Activated CD8-positive, alpha-beta T cell treated with anti-CD3 and anti-CD28 coated beads, Interleukin-2, amount 10 ng/mL, durations not matched to agents 7 days and 5 days (primary cell): ENCODE measurements around the gene DLL4. TPM values are rescaled to one million over a fixed set of nuclear protein-coding genes. Genes with fewer than 3 reads are reported as not detected.
A peak's percentile ranks its signal among the peaks of the same experiment; 100 is the strongest.
"Not testable (repeated sequence)": the region's sequence is repeated elsewhere in the genome, so short reads cannot be mapped to it uniquely, and the experiment has no call there.

Source experiments
- ATAC-seq: fragments of 150-1000 bp; cut with Tn5 transposase; one replicate; pipeline ENCODE4 v1.10.0; 2021; ENCODE audit warnings: moderate library complexity
- CTCF ChIA-PET: fragments of 350-600 bp; sonication (Branson Sonifier 250); formaldehyde crosslinking; loops from one replicate; lab custom pipeline; 2021; ENCODE audit warnings: antibody characterized with exemption; lab: Charles Lee
- POLR2A ChIA-PET: fragments of 350-600 bp; sonication (Branson Sonifier 250); formaldehyde crosslinking; loops from one replicate; lab custom pipeline; 2021; ENCODE audit warnings: antibody characterized with exemption; lab: Charles Lee
- DNase-seq: peaks from one replicate; pipeline ENCODE4 v3.0.0-alpha.2; 2020
- H3K27ac Mint-ChIP-seq: one replicate; pipeline ENCODE4 v1.8.0; 2021; ENCODE audit warnings: mild to moderate bottlenecking, mixed read lengths
- H3K27me3 Mint-ChIP-seq: one replicate; pipeline ENCODE4 v1.8.0; 2021; ENCODE audit warnings: low read depth, mixed read lengths
- H3K36me3 Mint-ChIP-seq: one replicate; pipeline ENCODE4 v1.8.0; 2021; ENCODE audit warnings: low read depth, mixed read lengths
- H3K4me1 Mint-ChIP-seq: one replicate; pipeline ENCODE4 v1.8.0; 2021; ENCODE audit warnings: low read depth, mixed read lengths
- H3K4me3 Mint-ChIP-seq: one replicate; pipeline ENCODE4 v1.8.0; 2021; ENCODE audit warnings: mild to moderate bottlenecking, mixed read lengths
- H3K9me3 Mint-ChIP-seq: one replicate; pipeline ENCODE4 v1.8.0; 2022; ENCODE audit warnings: mixed read lengths; ENCODE audit not compliant: insufficient read depth
- total RNA-seq, 2 experiments: library from RNA; stranded (reverse); gene quantifications; one replicate each; pipeline ENCODE4 v1.2.3, GENCODE V29; 2021

DLL4 gene
- total RNA-seq, 2 experiments from 2014 or later = not detected

GRCh38 chr15:40955930-40956540 lies 26.9 kb downstream of the DLL4 start:
- no peak overlapping the region for H3K4me3 Mint-ChIP-seq
- peaks cover 21% of the 10 kb centered on the region for H3K36me3 Mint-ChIP-seq
- peak overlapping the region; percentile 43 for H3K27ac Mint-ChIP-seq
- no peaks in the 10 kb centered on the region for H3K9me3 Mint-ChIP-seq
- CTCF ChIA-PET = interaction anchor here (7.2 kb wide), 1 partner anchor 15 kb away, joined by 67 read pairs; no protein-coding TSS in a partner anchor
- H3K4me1 Mint-ChIP-seq = peaks cover 39% of the 10 kb centered on the region
- DNase-seq (no peak), ATAC-seq (no peak)
- H3K27me3 Mint-ChIP-seq = no peaks in the 10 kb centered on the region
- POLR2A ChIA-PET = no interaction called here

DNA sequence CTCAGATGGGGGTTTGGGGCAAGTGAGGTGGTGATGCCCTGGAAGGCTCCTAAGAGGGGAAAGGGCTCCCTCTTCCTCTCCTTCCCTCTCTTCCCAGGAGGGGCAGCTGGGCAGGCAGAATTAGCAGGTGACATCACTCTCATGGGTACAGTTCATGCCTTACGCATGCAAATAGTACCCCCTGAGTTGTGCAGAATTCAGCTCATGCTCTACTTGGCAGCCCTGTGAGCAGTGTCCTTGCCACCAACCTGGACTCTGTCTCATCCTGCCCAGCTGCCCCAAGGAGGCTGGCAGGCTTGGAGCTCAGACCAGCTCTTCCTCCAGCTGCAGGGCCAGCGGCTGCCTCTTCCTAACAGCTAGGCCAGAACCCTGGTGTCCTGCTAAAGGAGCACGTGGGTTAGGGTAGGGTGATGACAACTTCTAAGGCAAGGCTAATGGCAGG lies 27.4 kb downstream of the DLL4 start:
- ATAC-seq (no peak), DNase-seq (no peak)
- ChIA-PET CTCF (interaction anchor here (1.2 to 7.2 kb wide), 2 partner anchors 15 to 53 kb away, joined by 3 to 67 read pairs; no protein-coding TSS in a partner anchor), POLR2A (no interaction called here)
- Mint-ChIP-seq H3K4me1 (peaks cover 38% of the 10 kb centered on the region), H3K27me3 (no peaks in the 10 kb centered on the region), H3K4me3 (no peak overlapping the region), H3K27ac (no peak overlapping the region), H3K36me3 (peaks cover 21% of the 10 kb centered on the region), H3K9me3 (no peaks in the 10 kb centered on the region)

DNA sequence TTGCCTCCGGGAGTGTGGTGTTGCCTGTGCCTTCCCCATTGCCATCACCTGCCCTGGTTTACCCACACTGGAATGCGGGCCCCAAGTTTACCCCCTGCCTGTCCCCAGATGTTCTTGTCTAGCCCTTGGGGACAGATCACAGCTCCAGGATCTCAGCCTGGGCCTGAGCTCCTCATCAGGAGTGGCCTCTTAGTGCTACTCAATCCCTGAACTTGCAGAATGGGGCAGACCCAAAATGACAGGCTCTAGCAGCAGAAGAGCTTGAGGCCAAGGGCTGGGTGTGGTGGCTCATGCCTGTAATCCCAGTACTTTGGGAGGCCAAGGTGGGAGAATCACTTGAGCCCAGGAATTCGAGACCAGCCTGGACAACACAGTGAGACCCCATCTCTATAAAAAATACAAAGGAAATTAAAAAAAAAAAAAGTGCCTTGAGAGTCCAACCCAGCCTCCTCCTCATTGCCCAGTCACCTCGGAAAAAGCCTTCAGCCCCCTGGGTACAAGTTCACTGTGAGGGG lies 28.0 kb downstream of the DLL4 start:
- no peak for ATAC-seq
- Mint-ChIP-seq H3K27ac (no peak overlapping the region), H3K36me3 (peaks cover 21% of the 10 kb centered on the region), H3K4me1 (peaks cover 33% of the 10 kb centered on the region), H3K4me3 (no peak overlapping the region), H3K9me3 (no peaks in the 10 kb centered on the region), H3K27me3 (no peaks in the 10 kb centered on the region)
- no peak for DNase-seq
- ChIA-PET POLR2A (no interaction called here), CTCF (interaction anchor here (1.2 to 7.2 kb wide), 2 partner anchors 16 to 54 kb away, joined by 3 to 67 read pairs; no protein-coding TSS in a partner anchor)

GRCh38 chr15:40957581-40958051 lies 28.5 kb downstream of the DLL4 start:
- Mint-ChIP-seq H3K9me3 (no peaks in the 10 kb centered on the region), H3K4me3 (no peak overlapping the region)
- ATAC-seq = no peak

GRCh38 chr15:40958146-40958545 lies 29.0 kb downstream of the DLL4 start:
- H3K4me1 Mint-ChIP-seq = peaks cover 25% of the 10 kb centered on the region
- H3K36me3 Mint-ChIP-seq = peaks cover 19% of the 10 kb centered on the region
- no peak overlapping the region for H3K4me3 Mint-ChIP-seq
- no peak overlapping the region for H3K27ac Mint-ChIP-seq
- ATAC-seq (no peak), DNase-seq (no peak)
- H3K27me3 Mint-ChIP-seq = no peaks in the 10 kb centered on the region
- no peaks in the 10 kb centered on the region for H3K9me3 Mint-ChIP-seq
- ChIA-PET CTCF (interaction anchor here (1.6 kb wide), 1 partner anchor 16 kb away, joined by 6 read pairs; no protein-coding TSS in a partner anchor), POLR2A (no interaction called here)

More at GRCh38 chr15:40957581-40958051, 28.5 kb downstream of the DLL4 start:
- H3K4me1 Mint-ChIP-seq = peaks cover 28% of the 10 kb centered on the region
- no peak for DNase-seq
- CTCF ChIA-PET = interaction anchor here (1.2 to 1.6 kb wide), 2 partner anchors 16 to 55 kb away, joined by 3 to 6 read pairs; no protein-coding TSS in a partner anchor
- no peaks in the 10 kb centered on the region for H3K27me3 Mint-ChIP-seq
- POLR2A ChIA-PET = no interaction called here
- H3K36me3 Mint-ChIP-seq = peaks cover 21% of the 10 kb centered on the region
- no peak overlapping the region for H3K27ac Mint-ChIP-seq

- ChIA-PET CTCF (interaction anchor here (1.6 kb wide), 1 partner anchor 17 kb away, joined by 6 read pairs; no protein-coding TSS in a partner anchor), POLR2A (no interaction called here)
- Mint-ChIP-seq H3K4me1 (peaks cover 23% of the 10 kb centered on the region), H3K36me3 (peaks cover 16% of the 10 kb centered on the region), H3K4me3 (no peak overlapping the region), H3K27ac (no peak overlapping the region), H3K27me3 (no peaks in the 10 kb centered on the region), H3K9me3 (no peaks in the 10 kb centered on the region)
- DNase-seq (no peak), ATAC-seq (no peak)
These were observed 29.6 kb downstream of the DLL4 start for GRCh38 chr15:40958723-40959122.

DNA sequence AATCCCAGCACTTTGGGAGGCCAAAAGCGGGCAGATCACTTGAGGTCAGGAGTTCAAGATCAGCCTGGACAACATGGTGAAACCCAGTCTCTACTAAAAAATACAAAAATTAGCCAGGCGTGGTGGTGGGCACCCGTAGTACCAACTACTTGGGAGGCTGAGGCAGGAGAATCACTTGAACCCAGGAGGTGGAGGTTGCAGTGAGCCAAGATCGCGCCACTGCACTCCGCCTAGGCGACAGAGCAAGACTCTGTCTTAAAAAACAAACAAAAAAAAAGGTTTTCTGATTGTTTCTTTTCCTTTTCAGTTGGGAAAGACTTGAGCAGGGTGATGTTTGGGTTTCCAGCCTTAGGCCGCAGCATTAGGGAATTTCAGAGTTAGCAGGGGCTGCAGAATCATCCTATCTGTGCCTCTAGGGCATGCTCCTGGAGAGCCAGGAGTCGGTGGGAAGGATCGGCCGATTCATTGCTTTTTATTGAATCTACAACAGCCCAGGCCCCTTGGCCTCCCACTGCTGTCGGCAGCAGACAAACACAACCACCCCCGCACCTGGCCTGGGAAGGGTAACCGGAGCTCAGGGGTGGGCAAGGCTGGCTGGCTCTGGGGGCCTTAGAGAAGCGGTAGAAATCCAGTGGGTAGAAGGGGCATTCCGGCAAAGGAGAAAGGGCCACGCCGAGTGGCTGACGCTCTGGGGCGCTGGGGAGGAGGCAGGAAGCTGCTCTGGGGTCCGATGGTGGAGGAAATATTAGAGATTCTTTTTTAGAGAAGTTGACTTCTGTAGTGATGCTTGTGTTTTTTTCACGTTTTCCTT lies 30.4 kb downstream of the DLL4 start:
- ChIA-PET POLR2A (interaction anchor here (0.5 kb wide), 1 partner anchor 13 kb away, joined by 3 read pairs; no protein-coding TSS in a partner anchor), CTCF (interaction anchor here (1.6 kb wide), 1 partner anchor 18 kb away, joined by 6 read pairs; no protein-coding TSS in a partner anchor)
- DNase-seq (no peak), ATAC-seq (no peak)
- Mint-ChIP-seq H3K36me3 (peaks cover 9% of the 10 kb centered on the region), H3K27me3 (no peaks in the 10 kb centered on the region), H3K27ac (no peak overlapping the region), H3K4me1 (peaks cover 15% of the 10 kb centered on the region), H3K9me3 (no peaks in the 10 kb centered on the region), H3K4me3 (no peak overlapping the region)

- no peaks in the 10 kb centered on the region for H3K9me3 Mint-ChIP-seq
- no peak overlapping the region for H3K4me3 Mint-ChIP-seq
- H3K27me3 Mint-ChIP-seq = no peaks in the 10 kb centered on the region
- peaks cover 8% of the 10 kb centered on the region for H3K4me1 Mint-ChIP-seq
- POLR2A ChIA-PET = interaction anchor here (0.5 kb wide), 1 partner anchor 12 kb away, joined by 3 read pairs; no protein-coding TSS in a partner anchor
- H3K27ac Mint-ChIP-seq = no peak overlapping the region
- CTCF ChIA-PET = interaction anchor here (1.2 kb wide), 1 partner anchor 18 kb away, joined by 3 read pairs; no protein-coding TSS in a partner anchor
- DNase-seq (no peak), ATAC-seq (no peak)
- H3K36me3 Mint-ChIP-seq = peaks cover 9% of the 10 kb centered on the region
These were observed 31.2 kb downstream of the DLL4 start for GRCh38 chr15:40960151-40960885.

DNA sequence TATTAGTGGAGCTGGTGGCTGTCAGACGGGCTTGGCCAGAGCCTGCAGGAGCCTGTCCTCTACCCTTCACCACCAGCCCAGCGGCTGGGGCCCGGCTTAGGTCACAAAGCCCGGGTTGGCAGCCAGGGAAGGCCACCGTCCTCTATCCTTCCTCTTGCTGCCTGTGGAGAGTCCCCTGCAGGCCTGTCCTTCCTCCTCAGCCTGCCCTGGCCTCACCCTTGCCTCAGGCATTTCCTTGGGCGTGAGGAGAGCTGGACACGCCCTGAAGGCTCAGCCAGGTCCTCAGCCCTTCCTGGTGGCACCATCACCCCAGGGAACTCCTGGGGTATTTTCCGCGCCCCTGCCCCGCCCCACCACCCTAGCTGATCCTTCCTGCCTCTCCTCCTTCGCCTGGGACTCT lies 31.8 kb downstream of the DLL4 start:
- ChIA-PET POLR2A (no interaction called here), CTCF (interaction anchor here (1.2 kb wide), 1 partner anchor 19 kb away, joined by 3 read pairs; no protein-coding TSS in a partner anchor)
- Mint-ChIP-seq H3K36me3 (peaks cover 5% of the 10 kb centered on the region), H3K27me3 (no peaks in the 10 kb centered on the region), H3K4me3 (no peak overlapping the region), H3K27ac (no peak overlapping the region), H3K9me3 (no peaks in the 10 kb centered on the region), H3K4me1 (peaks cover 4% of the 10 kb centered on the region)
- DNase-seq (no peak), ATAC-seq (no peak)

DNA sequence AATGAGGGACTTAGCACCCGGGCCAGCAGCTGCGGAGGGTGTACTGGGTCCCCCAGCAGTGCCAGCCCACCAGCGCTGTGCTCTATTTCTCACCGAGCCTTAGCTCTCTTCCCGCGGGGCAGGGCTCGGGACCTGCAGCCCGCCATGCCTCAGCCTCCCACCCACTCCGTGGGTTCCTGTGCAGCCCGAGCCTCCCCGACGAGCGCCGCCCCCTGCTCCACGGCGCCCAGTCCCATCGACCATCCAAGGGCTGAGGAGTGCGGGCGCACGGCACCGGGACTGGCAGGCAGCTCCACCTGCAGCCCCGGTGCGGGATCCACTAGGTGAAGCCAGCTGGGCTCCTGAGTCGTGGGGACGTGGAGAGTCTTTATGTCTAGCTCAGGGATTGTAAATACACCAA lies 32.6 kb downstream of the DLL4 start:
- ChIA-PET POLR2A (interaction anchor here (0.9 kb wide), 1 partner anchor 9 kb away, joined by 3 read pairs; the partner anchor contains the start of gene CHAC1), CTCF (interaction anchor here (1.1 to 2.3 kb wide), 2 partner anchors 20 to 103 kb away, joined by 4 to 13 read pairs; no protein-coding TSS in a partner anchor)
- not testable (repeated sequence) for H3K4me1 Mint-ChIP-seq, H3K9me3 Mint-ChIP-seq, DNase-seq, H3K4me3 Mint-ChIP-seq, ATAC-seq, H3K36me3 Mint-ChIP-seq, H3K27me3 Mint-ChIP-seq, H3K27ac Mint-ChIP-seq

DNA sequence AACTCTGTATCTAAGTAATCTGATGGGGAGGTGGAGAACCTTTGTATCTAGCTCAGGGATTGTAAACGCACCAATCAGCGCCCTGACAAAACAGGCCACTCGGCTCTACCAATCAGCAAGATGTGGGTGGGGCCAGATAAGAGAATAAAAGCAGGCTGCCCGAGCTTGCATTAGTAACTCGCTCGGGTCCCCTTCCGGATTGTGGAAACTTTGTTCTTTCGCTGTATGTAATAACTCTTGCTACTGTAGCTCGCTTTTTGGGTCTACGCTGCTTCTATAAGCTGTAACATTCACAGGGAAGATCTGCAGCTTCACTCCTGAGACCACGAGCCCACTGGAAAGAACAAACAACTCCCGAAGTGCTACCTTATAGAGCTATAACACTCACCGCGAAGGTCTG lies 33.2 kb downstream of the DLL4 start:
- DNase-seq, H3K27ac Mint-ChIP-seq, H3K27me3 Mint-ChIP-seq, H3K4me3 Mint-ChIP-seq, H3K4me1 Mint-ChIP-seq, H3K9me3 Mint-ChIP-seq, H3K36me3 Mint-ChIP-seq, POLR2A ChIA-PET, ATAC-seq: not testable (repeated sequence)
- CTCF ChIA-PET = interaction anchor here (1.1 to 2.3 kb wide), 2 partner anchors 21 to 104 kb away, joined by 4 to 13 read pairs; no protein-coding TSS in a partner anchor
